Measurements from ENCODE around the gene CCDC33.

GRCh38 chr15:74250266-74250665 lies 14.1 kb downstream of the CCDC33 start:
- TF ChIP-seq CTCF (IDR thresholded peaks at IDR 0.05; ENCODE audit: extremely low read depth in 1 of 2, insufficient read depth in 1 of 2, low read depth in 1 of 2, low read length in 2 of 2) (no peak), GATA2 (IDR thresholded peaks at IDR 0.05; ENCODE audit: insufficient read depth, insufficient read length, low read depth, low read length) (no peak), POLR2A (IDR thresholded peaks at IDR 0.05; ENCODE audit: low read depth, low read length) (no peak)

Data from endothelial cell of umbilical vein (primary cell).